NCI-H82 treated with DMSO at 0.1 percent for 48 hours (cell line): Measurements from ENCODE around the gene AHCYL2.
A peak's percentile ranks its signal among the peaks of the same experiment; 100 is the strongest.
"Not testable (repeated sequence)": the region's sequence is repeated elsewhere in the genome, so short reads cannot be mapped to it uniquely, and the experiment has no call there.

Source experiments
- DNase-seq: peaks from one replicate; lab custom pipeline; 2025; ENCODE audit not compliant: unreplicated experiment; lab: John Stamatoyannopoulos, UW

The AHCYL2 gene

GRCh38 chr7:129240119-129240820 lies 15.4 kb downstream of the AHCYL2 start:
- DNase-seq: no peak

GRCh38 chr7:129244220-129244619 lies 19.4 kb downstream of the AHCYL2 start:
- no peak for DNase-seq

GRCh38 chr7:129245533-129245932 lies 20.7 kb downstream of the AHCYL2 start:
- no peak for DNase-seq

GRCh38 chr7:129247087-129247486 lies 22.3 kb downstream of the AHCYL2 start:
- no peak for DNase-seq

- peak; percentile 55 for DNase-seq
Measured at GRCh38 chr7:129252128-129252527, 27.3 kb downstream of the AHCYL2 start.

GRCh38 chr7:129252603-129253002 lies 27.8 kb downstream of the AHCYL2 start:
- not testable (repeated sequence) for DNase-seq

GRCh38 chr7:129255800-129256199 lies 31.0 kb downstream of the AHCYL2 start:
- DNase-seq: no peak

- no peak for DNase-seq
Measured at GRCh38 chr7:129256221-129256620, 31.4 kb downstream of the AHCYL2 start.

GRCh38 chr7:129257168-129257567 lies 32.3 kb downstream of the AHCYL2 start:
- DNase-seq: no peak

GRCh38 chr7:129258649-129259389 lies 34.0 kb downstream of the AHCYL2 start:
- peak; percentile 29 for DNase-seq

- no peak for DNase-seq
Measured at GRCh38 chr7:129262324-129262723, 37.5 kb downstream of the AHCYL2 start.

GRCh38 chr7:129263168-129263567 lies 38.3 kb downstream of the AHCYL2 start:
- DNase-seq: no peak

GRCh38 chr7:129264534-129264933 lies 39.7 kb downstream of the AHCYL2 start:
- DNase-seq: no peak

GRCh38 chr7:129265328-129265727 lies 40.5 kb downstream of the AHCYL2 start:
- no peak for DNase-seq

GRCh38 chr7:129266181-129266580 lies 41.4 kb downstream of the AHCYL2 start:
- DNase-seq: no peak

- DNase-seq: no peak
Measured at GRCh38 chr7:129270077-129270476, 45.2 kb downstream of the AHCYL2 start.

- DNase-seq: peak; percentile 21
Measured at GRCh38 chr7:129271500-129272355, 46.9 kb downstream of the AHCYL2 start.

- DNase-seq: no peak
Measured at GRCh38 chr7:129273936-129274335, 49.1 kb downstream of the AHCYL2 start.

- no peak for DNase-seq
Measured at GRCh38 chr7:129277629-129278028, 52.8 kb downstream of the AHCYL2 start.

GRCh38 chr7:129278688-129279087 lies 53.9 kb downstream of the AHCYL2 start:
- no peak for DNase-seq

- no peak for DNase-seq
Measured at GRCh38 chr7:129279757-129280156, 54.9 kb downstream of the AHCYL2 start.

GRCh38 chr7:129281163-129281562 lies 56.3 kb downstream of the AHCYL2 start:
- DNase-seq: no peak
